ENCODE results near the gene EIF1. TPM values are rescaled to one million over a fixed set of nuclear protein-coding genes. Genes with fewer than 3 reads are reported as not detected.

Gene EIF1
- polyA plus RNA-seq, 1 experiment = 251 TPM

GRCh38 chr17:41656249-41657023 lies 32.2 kb upstream of the EIF1 start:
- Histone ChIP-seq H3K4me3 (ENCODE audit: low read depth, low read length) (no peak overlapping the region), H3K27me3 (ENCODE audit: control insufficient read depth, insufficient read depth, low read length) (no peaks in the 10 kb centered on the region), H3K36me3 (ENCODE audit: control insufficient read depth, insufficient read depth, low read length) (no peaks in the 10 kb centered on the region)
- DNase-seq (ENCODE audit: low read depth) = no peak
- ChIA-PET POLR2A (no interaction called here), CTCF (interaction anchor here (1.0 to 15.6 kb wide), 3 partner anchors 8 to 1036 kb away, joined by 3 to 343 read pairs (median 271); no protein-coding TSS in a partner anchor)
- no peak for TF ChIP-seq CTCF (IDR thresholded peaks at IDR 0.05; ENCODE audit: insufficient read depth, low read depth, low read length)

GRCh38 chr17:41657176-41657754 lies 31.4 kb upstream of the EIF1 start:
- Histone ChIP-seq H3K27me3 (ENCODE audit: control insufficient read depth, insufficient read depth, low read length) (no peaks in the 10 kb centered on the region), H3K4me3 (ENCODE audit: low read depth, low read length) (no peak overlapping the region), H3K36me3 (ENCODE audit: control insufficient read depth, insufficient read depth, low read length) (no peaks in the 10 kb centered on the region)
- no peak for DNase-seq (ENCODE audit: low read depth)
- CTCF ChIA-PET = interaction anchor here (1.0 to 15.6 kb wide), 3 partner anchors 7 to 104 kb away, joined by 3 to 343 read pairs (median 271); no protein-coding TSS in a partner anchor
- no peak for TF ChIP-seq CTCF (IDR thresholded peaks at IDR 0.05; ENCODE audit: insufficient read depth, low read depth, low read length)
- POLR2A ChIA-PET = no interaction called here

DNA sequence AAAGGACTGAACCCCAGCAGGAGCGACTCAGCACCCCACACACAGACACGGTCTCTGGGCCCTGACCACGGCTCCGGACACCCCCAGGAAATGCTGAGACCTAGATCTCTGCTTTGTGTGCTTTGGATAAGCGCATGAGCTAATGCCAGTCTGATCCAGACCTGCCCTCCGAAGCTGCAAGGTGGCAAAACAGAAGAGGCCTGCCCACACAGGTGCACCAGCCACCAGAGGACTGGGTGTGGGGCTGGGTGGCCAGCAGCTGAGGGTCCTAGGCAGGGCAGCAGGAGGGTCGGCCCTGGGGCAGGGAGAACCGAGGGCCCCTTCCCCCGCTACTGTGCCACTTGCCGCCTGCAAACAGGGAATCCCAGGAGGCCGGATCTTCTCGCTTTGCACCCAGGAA lies 30.7 kb upstream of the EIF1 start:
- no peak for DNase-seq (ENCODE audit: low read depth)
- ChIA-PET CTCF (interaction anchor here (0.7 to 15.6 kb wide), 4 partner anchors 9 to 104 kb away, joined by 3 to 343 read pairs (median 10); no protein-coding TSS in a partner anchor), POLR2A (no interaction called here)
- Histone ChIP-seq H3K36me3 (ENCODE audit: control insufficient read depth, insufficient read depth, low read length) (no peaks in the 10 kb centered on the region), H3K4me3 (ENCODE audit: low read depth, low read length) (no peak overlapping the region), H3K27me3 (ENCODE audit: control insufficient read depth, insufficient read depth, low read length) (no peaks in the 10 kb centered on the region)
- TF ChIP-seq CTCF (IDR thresholded peaks at IDR 0.05; ENCODE audit: insufficient read depth, low read depth, low read length) = no peak

GRCh38 chr17:41658846-41659245 lies 29.8 kb upstream of the EIF1 start:
- ChIA-PET CTCF (interaction anchor here (0.7 to 15.6 kb wide), 5 partner anchors 10 to 800 kb away, joined by 4 to 343 read pairs (median 217); no protein-coding TSS in a partner anchor), POLR2A (no interaction called here)
- no peak for TF ChIP-seq CTCF (IDR thresholded peaks at IDR 0.05; ENCODE audit: insufficient read depth, low read depth, low read length)
- Histone ChIP-seq H3K27me3 (ENCODE audit: control insufficient read depth, insufficient read depth, low read length) (no peaks in the 10 kb centered on the region), H3K36me3 (ENCODE audit: control insufficient read depth, insufficient read depth, low read length) (no peaks in the 10 kb centered on the region), H3K4me3 (ENCODE audit: low read depth, low read length) (no peak overlapping the region)
- DNase-seq (ENCODE audit: low read depth) = no peak

DNA sequence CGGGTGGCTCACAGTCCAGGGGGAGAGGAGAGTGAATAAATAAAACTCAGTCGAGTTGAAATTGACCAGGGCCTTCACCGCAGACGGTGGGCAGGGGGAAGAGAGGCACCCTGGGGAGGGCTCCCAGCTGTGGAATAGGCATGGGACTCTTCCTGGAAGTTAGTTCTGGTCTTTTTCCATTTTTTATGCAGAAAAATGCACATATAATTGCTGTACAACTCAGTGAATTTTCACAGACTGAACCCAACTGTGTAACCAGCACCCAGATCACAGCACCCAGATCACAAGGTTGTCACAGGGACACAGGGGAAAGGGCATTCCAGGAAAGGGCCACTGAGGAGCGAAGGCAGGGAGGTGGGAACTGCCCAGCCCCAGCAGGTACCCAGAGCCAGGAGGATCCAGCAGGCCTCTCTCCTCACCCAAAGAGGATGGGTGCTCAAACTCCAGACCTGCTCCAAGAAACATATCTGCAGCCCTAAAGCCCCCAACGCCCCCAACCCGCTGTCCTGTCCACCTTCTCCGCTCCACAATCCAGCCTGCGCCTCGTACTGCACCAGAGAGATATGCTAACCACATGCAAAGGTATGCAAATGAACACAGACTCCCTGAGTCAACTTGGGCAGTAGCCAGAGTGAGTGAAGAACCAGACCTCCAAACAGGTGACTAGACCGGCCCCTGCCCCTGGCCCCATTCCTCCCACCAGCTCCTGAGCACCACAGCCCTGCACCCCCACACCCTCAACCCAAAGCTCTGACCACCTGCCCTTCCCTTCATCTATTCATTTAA lies 29.1 kb upstream of the EIF1 start:
- POLR2A ChIA-PET = no interaction called here
- DNase-seq (ENCODE audit: low read depth) = no peak

More for the DNA sequence above, 29.1 kb upstream of the EIF1 start:
- Histone ChIP-seq H3K27me3 (ENCODE audit: control insufficient read depth, insufficient read depth, low read length) (no peaks in the 10 kb centered on the region), H3K36me3 (ENCODE audit: control insufficient read depth, insufficient read depth, low read length) (no peaks in the 10 kb centered on the region), H3K4me3 (ENCODE audit: low read depth, low read length) (no peak overlapping the region)
- no peak for TF ChIP-seq CTCF (IDR thresholded peaks at IDR 0.05; ENCODE audit: insufficient read depth, low read depth, low read length)
- CTCF ChIA-PET = interaction anchor here (0.6 to 10.6 kb wide), 11 partner anchors 7 to 1029 kb away, joined by 3 to 271 read pairs (median 3); no protein-coding TSS in a partner anchor

Data from BJ (cell line).